Globus pallidus (tissue), 1 donor: ENCODE measurements around the gene NEDD8.

Experiments used
- DNase-seq: peaks from one replicate; pipeline ENCODE4 v3.0.0-alpha.2; 2015; ENCODE audit warnings: low spot score

The NEDD8 gene

DNA sequence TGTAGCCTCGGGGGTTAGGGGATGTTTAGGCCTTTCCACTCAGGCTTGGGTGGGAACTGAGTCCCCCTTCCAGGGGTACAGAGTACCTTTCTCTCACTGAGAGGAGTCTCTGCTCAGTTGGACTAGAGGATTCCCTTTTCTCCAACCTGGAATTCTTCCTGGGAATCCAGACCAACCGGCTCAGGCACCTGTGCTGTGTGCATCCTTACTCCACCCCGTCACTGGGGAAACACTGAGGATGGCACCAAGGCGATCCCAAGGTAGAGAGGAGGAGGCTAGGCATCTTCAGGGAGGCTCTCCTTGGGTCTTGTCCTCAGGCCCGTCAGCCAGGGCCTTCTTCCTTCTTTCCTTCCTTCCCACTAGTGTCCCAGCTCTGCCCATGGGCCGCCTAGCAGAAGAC lies 31.7 kb upstream of the NEDD8 start:
- DNase-seq, result no peak

DNA sequence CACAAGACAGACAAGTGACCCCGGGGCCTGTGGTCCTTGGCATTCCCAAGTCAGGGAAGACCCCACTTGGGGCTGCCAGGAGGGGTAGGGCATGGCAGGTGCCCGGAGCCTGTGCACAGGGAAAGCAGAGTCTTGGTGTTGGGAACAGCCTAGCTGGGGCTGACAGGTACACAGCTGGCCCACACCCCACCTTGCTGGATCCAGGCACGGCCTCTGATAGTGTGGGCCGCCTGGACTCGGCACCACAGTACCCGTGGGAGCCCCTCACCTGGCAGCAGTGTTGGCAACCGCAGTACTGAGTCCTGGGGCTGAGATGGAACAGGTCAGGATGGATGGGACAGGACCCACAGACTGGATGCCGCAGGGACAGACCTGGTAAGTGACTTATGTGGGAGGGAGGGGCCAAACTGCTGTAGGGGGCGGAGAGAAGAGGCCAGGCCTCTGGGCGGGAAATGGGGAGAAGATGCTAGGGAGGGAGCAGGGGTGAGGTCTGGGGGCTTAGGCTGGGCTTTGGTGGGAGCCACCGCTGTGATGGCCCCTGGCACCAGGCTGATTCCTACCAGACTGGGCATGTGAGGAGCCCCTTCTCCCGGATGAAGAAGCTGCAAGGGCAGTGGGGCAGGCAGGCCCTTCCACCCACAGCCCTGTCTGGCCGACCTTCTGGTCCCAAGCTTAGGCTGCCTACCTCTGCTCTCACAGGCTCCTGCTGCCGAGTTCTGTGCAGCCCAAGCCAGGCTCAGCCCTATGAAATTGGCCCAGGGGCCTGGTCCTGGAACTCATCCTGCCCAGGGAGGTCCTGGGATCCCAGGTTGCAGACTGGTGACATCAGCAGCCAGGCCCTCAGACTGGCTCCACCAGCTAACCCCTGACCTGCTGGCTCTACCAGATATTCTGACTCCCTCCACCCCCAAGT lies 30.9 kb upstream of the NEDD8 start, which contains the start of gene TGM1:
TSS of gene TGM1 (minus strand) at position 357 of the 913 bp plus-strand sequence. CDS start 825 bp downstream, outside the sequence.
- DNase-seq, result no peak

- DNase-seq, result no peak
Measured at GRCh38 chr14:24261969-24262327, 29.8 kb upstream of the NEDD8 start.

- DNase-seq, result no peak
Measured at GRCh38 chr14:24261256-24261968, 29.2 kb upstream of the NEDD8 start.

GRCh38 chr14:24260780-24261157 lies 28.6 kb upstream of the NEDD8 start:
- no peak for DNase-seq

DNA sequence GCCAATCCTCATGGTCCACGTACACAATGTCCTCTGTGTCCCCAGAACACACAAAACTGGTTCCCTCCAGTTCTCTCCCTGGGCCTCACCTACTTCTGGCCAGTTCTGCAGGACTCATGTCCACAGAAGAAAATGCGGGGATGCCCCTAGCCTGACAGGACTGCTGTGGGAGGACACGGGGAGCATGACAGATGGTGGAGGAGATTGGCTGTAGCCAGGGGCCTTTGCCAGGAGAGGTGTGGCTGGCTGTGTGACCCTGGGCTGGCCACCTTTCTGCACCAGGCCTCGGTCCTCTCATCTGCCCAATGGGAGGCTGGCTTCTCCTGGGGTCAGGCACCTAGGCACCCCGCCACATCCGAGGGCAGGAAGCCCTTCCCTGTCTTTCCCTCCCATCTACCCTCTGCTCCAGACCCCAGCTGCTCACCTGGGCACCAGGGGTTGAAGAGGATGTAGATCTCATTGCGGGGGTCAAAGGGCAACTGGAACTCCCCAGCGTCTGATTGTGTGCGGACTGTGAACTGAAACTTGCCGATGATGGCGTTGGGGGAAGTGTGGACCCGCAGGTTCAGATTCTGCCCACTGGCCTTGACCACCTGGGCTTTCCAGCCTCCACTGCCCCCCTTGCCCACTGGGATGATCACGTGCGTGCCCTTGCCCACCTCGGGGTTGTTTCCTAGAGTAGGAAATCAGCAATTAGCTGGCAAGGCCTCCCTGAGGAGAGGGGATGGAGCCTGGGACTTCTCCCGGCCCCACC lies 28.0 kb upstream of the NEDD8 start:
- no peak for DNase-seq

GRCh38 chr14:24259282-24260025 lies 27.3 kb upstream of the NEDD8 start:
- no peak for DNase-seq

- DNase-seq, result no peak
Measured at GRCh38 chr14:24258548-24259265, 26.5 kb upstream of the NEDD8 start.

GRCh38 chr14:24258119-24258518 lies 26.0 kb upstream of the NEDD8 start:
- no peak for DNase-seq

DNA sequence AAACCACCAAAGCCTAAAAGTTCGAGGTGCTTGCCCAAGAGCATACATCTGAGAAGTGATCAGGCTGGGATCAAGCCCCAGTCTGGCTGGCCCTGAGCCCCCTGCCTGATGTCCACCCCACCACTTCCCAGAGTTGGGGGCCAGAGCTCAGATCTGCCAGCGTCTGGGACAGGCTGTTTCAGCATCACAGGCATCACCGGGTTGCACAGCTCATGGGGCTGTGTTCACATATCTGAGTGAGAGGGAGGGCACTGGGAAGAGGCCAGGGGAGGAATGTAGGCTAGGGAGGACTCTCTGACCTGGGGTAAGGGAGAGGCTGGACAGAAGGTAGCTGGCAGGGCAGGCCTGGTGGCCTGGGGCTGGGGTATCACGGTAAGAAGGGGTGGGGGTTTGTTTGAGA lies 24.8 kb upstream of the NEDD8 start:
- no peak for DNase-seq

DNA sequence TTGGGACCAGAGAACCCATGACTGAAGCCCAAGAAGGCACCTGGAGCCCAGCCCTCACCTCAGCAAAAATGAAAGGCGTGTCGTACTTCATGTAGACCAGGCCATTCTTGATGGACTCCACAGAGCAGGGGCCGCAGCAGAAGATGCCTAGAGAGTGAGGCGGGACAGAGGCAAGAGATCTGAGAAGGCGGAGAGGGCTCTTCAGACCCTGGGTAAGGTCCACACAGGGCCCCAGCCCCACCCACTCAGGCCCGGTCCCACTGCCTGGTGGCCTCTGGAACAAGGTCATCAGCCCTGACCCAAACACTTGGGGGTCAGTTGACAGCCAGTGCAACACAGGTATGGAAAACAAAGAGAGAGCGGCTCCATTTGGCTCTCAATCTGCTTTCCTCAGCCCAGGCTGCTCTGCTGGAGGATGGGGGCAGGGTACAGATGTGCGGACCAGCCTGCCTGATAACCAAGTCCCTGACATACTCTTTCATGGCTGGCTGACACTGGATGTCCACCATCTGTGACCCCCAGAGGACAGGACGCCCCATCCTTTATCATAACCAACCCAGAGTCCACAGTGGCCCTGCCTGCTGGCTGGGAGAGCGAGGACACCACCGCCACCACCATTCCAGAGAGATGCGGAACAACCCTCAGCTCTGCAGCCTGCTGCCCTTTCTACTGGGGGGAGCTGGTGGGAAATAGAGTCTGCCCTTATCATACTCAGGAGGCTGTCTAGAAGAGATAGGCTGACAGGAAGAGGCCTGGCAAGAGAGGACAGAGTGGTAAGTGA lies 24.0 kb upstream of the NEDD8 start:
- DNase-seq, result no peak

DNA sequence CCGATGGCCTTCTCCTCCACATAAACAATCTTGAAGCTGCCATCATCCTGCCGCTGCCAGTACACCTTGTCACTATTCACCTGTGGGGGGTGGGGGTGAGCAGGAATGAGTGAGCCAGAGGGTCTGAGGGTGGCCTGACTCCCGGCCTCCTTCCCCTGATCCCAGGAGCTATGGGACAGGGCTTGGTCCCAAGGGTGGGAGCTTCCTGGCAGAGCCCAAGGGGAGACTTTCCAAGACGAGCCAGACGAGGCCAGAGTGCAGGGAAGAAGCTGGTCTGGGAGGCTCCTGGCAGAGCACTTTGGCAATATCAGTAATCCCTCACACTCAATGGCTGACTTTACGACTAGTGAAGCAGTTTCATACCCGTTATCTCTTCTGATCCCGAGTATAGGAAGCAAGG lies 23.3 kb upstream of the NEDD8 start:
- DNase-seq, result no peak

DNA sequence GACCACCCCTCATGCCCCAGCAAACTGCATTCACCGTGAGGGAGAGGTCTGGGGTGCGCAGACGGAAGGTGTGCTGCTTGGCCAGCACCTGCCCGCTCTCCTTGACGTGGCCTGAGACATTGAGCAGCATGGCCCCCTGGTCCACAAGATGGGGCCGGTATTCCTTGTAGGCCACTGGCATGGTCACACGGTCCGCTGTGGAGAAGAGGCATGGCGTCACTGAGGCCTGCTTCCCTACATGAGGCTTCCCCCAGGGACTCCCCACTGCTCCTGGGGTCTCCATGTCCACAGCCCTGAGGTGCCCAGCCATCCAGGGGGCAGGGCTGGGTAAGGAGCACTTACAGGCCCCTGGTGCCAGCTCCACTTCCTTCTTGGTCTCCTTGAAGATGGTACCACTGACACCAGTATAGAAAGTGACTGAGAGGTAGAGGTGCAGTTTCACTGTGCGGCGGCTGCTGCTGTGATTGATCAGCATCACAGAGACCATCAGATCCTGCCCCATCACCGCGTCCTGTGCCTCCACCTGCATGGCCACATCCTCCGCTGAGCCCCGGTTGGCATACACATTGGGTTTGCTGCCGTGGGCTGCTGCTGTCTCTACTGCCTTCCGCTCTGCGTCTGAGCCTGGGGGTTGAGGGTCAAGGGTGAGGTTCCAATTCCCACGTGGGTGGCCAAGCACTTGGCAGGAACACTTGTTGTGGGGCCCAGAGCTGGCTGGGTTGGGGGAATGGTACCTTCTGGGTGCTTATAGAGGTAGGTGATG lies 22.6 kb upstream of the NEDD8 start:
- no peak for DNase-seq

- DNase-seq, result no peak
Measured at GRCh38 chr14:24253936-24254335, 21.8 kb upstream of the NEDD8 start.

DNA sequence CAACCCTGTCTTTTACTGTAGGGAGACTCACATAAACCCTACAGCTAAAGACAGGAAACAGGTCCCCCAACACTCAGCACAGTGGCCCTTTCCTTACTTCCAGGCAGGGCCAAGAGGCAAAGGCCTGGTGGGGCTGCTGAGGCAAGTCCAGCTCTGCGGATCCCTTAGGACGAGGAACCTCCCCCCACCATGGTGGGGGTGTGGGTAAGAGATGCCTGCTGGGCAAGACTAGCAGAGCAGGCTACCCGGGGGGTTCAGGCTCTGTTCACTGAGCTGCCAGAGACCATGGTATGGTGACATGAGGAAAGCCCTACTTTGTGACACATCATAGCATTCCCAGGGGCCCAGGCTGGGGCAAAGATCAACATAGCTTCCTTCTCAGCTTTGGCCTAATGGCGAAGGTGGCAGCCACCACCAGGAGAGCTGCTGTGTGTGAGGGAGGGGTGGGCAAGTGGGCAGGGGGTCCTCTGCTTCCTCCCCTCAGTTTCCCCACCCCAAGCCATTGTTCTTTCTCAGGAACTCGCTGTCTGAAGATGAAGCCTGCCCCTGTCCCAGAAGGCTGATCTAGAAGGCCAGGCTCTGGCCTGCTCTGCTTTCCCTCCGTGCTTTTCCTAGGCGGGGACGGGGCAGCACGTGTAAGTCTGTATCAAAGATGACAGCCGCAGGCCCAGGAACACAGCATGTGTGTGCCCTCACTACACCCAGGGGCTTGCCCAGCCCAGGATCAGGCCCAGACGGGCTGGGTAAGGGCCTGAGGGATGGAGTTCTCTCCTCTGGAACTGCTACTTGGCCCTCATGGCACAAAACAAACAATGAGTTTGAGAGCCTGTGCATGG lies 20.3 kb upstream of the NEDD8 start:
- no peak for DNase-seq

DNA sequence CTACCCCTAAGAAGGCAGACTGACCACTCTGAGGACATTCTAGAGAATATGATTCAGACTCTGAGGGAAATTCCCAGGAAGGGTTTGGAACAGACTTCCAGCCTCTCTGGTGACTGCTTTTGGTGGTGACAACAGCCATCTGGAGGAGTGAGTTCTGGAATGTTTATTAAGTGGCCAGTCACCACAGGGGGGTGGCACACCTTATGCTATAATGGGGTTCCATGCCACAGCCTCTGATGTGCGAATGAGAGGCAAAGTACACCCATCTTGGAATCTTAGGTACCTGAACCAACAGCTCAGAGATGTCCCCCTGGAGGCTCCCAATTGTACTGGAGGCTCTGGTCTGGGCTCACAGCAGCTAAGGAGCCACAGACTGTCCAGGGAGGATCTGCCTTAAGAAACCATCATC lies 19.7 kb upstream of the NEDD8 start:
- no peak for DNase-seq

DNA sequence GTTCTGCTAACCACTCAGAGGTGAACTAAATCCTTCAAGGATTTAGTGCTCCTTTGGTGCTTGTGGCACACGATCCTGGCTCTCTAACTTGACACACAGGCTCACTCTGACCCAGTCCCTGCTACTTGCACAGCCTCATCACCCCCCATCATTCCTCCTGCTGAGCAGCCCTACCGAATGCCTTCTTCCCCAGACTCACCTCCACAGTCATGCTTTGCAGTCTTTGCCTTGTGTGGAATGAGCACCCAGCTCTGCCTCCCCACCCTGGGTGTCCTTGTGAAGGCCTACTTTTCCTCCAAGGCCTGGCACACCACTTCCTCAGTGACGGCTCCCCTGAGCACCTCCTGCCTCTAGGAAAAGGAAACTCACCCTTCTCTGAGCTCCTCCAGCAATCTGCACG lies 18.2 kb upstream of the NEDD8 start:
- DNase-seq, result no peak

DNA sequence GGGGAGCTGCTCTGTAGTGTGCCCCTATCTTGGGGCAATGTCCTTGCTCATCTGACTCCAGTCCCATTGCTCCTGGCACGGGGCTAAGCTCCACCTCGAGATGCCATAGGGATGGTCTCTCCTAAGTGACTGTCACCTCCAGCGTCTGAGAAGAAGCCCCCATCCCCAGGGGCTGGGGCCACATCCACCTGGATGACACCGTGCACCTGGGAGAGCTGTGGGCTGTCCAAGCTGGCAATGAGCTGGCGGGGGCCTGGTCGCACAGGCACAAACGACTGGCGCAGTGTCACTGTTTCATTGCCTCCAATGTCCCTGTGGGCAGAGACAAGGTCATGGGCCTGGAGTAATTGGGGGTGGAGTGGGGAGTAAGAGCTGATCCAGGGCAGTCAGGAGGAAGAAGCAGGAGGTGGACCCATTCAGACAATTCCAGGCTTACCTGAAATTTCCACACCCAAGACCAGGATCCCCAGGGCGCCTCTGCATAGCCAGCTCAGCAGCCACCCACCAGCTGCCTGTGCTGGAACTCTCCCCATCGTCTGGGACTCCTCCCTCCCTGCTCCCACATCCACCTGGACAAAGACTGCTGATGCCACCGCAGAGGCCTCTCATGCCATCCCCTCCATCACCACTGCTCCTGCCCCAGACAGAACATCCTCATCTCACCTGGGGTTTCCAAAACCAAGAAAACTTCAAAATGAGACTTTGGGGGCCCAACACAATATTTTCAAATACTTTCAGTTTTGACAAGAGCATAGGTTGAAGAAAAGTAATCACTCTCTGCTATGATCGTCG lies 17.3 kb upstream of the NEDD8 start:
- DNase-seq, result no peak
